C1 segment of cervical spinal cord (tissue), 14 donors: ENCODE data around the gene C1QL1.

Experiments
- DNase-seq, 14 donors: peaks; one replicate each; lab custom pipeline; 2025; lab: John Stamatoyannopoulos, UW

Gene C1QL1

DNA sequence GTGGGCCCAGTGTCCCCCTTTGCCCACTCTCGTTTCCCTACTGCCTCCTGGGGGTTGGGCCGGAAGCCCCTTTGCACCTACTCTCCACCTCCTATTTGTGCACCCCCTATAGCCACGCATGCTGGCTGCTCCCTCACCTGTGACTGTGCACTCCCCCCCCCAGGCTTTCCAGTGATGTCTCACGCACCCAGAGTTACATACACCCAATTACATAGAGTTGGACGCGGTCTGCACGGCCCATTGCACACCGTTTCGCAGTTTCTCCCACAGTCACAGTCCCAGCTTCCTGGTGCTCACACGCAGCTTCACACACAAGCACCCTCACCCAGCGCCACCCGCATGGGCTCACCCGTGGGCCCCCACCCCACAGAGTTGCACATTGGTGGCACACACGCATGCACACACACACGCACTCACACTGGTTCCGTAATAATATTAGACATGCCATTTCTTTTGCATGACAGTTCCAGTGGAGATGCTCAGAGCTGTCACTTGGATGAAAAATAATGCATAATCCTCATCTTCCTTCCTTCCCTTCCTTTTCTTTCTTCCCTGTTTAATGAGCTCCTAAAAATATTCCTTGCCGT is 21.5 kb upstream of the C1QL1 start:
- DNase-seq: no peak

DNA sequence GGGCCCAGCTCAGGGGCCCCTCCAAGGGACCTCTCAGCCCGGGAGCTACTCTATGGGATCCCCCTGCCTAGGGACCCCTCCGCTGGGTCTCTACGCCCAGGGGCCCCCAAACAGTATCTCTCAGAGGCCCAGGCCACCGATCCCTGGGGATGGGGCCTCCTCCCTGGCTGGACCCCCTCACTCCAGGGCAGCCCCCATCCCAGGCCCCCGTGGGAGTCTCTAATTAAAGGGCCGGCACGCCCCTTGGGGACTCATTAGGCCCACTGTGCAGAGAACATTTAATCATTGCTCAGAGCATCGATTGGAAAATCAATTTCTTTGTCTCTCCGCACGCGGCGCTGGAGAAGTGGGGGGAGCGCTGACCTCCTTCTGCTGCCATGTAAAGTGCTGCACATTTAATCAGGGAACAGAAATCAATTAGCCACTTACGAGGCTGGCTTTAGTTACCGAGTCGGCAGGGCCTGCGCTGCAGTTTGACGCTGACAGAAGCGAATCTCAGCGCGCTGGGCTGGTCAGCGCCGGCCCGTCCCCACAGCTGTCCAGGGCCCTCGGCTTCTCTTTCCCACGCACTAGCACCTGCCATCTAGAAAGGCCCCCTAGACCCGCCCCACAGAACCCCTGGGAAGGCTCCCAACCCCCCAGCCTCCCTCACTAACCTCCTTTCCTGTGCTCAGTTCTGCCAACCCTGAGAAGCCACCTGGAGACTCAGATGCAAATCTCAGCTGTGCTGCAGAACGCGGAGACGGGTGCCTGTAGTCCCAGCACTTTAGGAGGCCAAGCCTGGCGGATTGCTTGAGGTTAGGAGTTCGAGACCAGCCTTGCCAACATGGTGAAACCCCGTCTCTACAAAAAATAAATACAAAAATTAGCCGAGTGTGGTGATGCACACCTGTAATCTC is 20.2 kb upstream of the C1QL1 start:
- DNase-seq: no peak

DNA sequence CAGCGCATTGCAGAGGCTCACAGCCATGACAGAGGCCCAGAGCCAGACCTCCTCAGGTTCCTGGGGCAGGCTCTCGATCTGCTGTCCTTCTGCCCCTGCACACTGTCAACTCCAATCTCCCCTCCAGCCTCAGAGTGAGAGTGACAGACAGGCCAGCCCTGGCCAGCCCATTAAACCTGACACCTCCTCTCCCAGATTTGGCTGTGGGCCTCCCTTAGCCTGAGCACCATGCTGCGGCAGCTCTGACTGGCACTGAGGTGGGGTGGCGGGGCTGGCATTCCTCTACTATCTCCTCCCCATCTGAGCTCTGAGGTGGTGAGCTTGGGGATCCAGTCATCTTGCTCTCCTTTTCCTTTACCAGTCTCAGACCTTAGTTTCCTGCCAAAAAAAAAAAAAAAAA is 15.5 kb upstream of the C1QL1 start:
- DNase-seq: no peak

DNA sequence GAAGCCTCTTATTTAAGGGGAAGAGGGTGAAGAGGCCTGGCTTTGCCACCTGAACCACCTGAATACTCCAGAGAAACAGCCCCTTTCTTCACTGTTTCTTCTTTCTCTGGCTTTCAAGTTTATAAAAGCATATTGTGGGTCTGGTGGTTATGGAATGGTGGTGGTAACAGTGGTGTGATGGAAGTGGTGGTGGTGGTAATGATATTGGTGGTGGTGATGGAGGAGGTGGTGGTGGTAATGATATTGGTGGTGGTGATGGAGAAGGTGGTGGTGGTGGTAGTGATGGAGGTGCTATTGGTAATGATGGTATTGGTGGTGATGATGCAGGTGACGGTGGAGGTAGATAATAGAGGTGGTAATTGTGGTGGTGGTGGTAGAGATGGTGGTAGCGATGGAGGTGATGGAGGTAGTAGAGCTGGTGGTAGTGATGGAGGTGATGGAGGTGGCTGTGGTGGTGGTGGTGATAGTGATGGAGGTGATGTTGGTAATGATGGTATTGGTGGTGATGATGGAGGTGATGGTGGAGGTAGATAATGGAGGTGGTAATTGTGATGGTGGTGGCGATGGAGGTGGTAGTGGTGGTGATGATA is 14.1 kb upstream of the C1QL1 start:
- no peak for DNase-seq

DNA sequence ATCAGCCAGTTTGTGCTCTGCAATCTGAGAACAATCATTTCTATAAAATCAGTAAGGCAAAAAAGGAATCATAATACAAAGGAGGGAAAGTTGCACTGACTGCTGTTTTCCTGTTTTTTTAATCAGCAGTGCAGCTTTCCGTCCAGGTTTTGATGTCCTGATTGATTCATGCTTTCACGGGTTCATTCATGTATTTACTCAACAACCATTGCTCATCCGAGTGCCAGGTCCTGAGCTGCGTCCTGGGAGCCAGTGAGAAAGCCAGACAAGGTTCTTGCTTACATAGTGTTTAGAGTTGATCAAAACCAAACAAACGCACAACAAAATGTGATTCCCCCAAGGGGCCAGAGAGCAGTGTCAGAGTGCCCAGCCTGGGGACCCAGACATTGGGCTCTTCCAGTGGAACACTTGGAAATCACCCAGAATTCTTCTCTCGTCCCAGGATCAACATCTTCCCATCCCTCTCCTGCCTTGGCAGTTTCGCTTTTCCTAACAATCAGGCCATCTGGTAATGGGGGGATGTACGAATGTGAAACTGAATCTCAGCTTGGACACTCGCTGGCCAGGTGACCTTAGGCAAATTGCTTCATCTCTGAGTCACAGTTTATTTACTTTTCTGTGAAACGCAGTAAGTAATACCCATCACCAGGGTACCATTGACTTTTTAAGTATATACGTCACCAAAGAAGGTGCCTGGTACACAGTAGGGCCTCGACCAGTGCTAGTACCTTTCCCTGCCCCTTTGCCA is 13.3 kb upstream of the C1QL1 start:
- no peak for DNase-seq

DNA sequence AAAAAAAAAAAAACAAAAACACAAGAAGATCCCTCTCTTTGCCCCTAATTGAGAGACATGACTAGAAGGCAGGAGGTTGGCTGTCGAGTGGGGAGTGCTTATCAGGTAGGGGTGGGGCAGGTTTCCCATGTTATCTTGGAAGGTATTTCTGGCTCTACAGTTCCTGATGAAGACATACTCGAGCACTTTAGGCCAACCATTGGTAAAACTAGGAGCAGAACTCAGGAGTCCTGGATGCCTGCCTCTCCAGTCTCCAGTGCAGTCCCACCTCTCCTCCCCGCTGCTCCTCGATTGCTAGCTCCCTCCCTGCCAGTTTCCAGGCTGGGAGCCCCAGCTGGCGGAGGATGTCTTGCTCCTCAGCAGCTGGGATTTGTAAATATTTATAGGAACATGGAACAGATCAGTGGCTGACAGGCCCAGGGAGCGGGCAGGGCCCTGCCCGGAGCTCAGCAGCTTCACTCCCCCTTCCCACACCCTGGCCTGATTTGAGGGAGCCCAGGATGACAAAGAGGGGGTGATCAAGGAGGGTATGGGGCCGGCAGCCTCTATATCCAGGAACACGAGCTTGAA is 11.4 kb upstream of the C1QL1 start:
- DNase-seq: no peak

DNA sequence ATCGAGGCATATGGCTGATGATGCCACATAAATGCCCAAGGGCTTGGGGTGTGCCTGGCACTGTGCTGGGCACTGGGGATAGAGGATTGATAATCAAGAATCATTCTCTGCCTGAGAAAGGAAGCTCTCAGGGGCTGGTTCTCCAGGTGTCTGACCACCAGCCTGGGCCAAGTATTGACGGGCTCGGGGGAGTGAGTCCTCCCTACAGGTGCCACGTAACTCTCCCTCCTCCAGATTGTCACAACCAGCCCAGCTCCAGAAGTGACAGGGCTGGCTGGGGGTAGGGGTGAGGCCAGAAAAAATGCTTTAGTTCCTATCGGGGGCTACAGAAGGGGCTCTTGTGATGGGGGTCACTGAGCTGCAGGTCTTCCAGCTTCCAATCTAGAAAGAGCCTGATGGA is 10.7 kb upstream of the C1QL1 start:
- no peak for DNase-seq

DNA sequence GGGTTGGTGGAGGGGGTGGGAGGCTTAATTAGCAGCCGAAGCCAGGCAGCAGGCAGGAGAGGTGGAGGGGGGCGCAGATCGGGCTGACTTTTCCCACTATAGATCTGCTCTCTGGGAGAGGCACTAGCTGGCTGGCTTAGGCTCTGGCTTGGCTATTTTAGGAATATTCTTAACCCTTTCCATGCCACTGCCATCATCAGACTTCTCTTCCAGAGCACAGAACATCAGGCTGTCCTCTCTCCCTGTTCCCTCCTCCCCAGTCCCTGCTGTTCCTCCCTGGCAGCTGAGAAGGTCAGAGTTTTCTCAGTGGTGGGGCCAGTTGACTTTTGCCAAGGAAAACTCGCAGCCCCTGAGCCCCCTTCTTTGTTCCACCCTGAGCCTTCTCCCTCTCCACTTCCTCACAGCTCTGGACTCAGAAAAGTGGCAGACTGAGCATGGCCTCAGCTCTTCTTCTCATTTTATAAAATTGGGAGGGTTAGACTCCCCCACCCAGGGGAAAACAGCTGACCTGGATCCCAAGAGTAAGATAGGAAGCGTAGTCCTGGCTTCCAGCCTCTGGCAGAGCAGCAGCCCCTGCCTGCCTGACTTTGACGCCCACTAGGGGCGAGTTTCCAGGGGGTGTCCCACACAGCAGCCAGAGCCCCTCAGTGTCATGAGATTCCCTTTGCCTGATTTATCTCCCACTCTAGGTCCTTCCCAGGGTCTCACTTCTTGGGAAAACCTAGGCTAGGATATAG is 9.9 kb upstream of the C1QL1 start:
- no peak for DNase-seq

DNA sequence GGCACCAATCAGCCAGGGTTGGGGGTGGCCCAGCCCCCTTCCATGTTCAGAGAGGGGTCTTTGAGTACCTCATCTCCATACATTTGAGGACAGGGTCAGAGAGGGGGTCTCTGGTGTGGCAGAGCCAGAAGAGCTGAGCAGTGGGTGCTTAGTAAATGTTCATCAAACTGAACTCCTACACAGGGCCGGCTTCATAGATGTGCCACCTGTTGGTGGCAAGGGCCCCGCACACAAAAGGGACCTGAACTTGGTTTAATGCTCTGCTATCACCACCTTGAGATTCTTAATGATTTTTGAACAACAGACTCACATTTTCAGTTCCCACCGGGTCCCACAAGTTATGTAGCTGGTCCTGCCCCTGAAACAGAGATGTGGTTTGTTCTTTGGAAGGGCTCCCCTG is 9.0 kb upstream of the C1QL1 start:
- no peak for DNase-seq

DNA sequence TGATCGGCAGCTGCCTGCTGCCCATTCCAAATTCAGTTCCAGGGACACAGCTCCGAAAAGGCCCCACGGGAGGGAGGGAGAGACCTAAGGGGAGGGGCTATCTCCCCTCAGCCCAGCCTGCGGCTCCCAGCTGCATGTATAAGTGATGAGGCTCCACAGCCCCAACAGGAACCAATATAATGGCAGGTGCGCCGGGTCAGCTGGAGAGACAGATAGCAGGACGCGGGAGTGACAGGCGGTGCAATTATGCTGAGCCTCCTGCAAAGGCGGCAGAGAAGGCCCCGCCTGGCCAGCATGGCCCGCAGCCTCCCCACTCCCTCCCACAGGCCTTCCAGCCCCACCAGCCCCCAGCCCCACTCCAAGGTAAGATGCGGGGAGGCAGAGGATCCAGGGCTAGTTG is 8.1 kb upstream of the C1QL1 start:
- no peak for DNase-seq

DNA sequence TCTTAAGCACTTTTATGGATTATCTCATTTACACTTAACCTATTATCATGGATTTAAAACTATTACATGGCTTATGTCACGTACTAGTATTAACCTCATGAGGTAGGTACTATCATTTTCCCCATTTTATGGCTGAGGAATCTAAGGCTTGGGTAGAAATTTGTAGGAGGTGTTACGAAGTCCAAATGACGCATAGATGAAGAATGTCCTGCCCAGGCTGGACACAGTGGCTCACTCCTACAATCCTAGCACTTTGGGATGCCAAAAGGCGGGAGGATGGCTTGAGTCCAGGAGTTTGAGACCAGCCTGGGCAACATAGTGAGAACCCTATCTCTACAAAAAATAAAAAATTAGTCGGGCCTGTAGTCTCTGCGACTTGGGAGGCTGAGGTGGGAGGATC is 4.8 kb upstream of the C1QL1 start:
- DNase-seq: no peak

DNA sequence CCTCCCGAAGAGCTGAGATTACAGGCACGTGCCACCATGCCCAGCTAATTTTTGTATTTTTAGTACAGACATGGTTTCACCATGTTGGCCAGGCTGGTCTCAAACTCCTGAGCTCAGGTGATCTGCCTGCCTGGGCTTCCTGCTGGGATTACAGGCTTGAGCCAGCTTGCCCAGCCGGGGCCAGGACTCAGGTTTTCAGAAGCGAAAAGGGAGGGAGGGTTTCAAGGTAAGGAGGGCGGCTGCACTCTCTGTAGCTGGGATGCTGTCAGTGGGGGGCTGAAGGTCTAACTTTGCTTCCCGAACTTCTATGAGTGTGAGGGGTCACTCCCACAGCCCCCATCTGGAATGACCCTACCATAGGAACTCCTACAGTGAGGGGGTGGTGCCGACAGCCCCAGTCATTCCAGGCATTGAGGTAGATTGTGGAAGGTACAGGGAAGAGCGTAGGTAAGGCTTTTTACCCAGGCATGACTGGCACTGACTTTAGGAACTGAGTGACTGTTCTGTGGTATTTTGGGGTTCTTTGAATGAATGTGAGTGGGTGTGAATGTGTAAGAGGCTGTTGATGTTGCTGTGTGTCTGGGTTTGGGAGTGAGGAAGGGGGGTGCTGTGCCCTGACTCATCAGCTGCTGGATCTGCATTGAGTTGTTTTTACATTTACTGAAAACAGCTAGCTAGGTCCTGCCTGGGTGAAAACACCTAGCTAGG is 3.8 kb upstream of the C1QL1 start:
- DNase-seq: no peak

DNA sequence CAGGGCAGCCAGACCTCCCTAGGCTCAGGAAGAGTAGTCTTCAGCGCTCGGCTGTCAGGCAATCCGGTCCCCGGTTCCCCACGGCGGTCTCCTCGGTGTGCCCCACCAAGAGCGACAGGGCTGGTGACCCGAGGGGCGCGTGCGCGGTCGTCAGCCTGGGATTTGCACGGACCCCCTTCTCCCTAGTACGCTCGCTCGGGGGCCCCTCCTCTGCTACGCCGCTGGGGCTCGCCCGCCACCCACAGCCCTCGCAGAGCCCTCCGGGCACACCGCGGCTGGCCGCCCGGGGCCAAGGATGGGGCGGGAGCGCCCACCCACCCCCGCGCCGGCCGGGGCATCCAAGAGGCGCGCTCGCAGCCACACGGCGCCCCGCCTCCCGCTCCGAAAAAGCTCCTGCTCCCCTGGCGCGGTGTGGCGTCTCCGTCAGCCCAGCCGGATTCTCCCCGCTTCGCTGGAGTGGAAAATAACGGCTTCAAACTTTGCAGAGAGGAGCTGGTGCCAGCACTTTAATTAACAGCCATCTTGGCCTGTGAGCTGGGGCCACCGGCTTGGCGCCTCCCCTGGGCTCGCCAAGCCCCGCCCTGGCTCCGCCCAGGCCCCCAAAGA is 2.1 kb upstream of the C1QL1 start:
- peak in 7 of 14 donors; percentile 14 to 49 (median 28) for DNase-seq

DNA sequence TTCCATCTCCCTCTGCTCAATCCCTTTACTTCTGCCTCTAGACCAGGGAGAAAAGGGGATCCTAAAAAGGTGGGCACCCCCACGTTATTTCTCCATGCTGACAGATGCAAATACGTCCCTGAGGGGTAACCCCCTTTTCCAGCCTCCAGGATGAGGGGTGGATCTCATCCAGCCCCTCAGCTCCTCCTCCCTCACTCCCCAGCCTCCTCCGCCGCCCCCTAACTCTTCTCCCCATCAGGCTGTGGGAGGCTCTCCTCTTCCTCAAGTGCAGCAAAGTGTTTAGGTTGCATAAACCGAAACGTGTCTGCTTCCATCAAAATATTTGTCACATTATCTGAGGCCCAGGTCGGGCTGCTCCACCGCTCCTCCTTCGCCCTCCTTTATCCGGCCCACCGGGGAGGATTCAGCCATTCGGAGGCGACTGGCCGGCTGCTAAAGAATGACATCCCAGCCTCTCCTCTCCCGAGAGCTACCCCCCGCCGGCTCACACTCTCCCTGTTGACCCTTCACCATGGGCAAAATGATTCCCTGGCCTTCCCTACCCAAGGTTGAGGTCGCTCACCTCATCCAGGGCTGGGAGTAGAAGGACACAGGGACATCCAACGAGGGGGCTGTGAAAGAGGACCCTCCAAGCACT is 1.2 kb upstream of the C1QL1 start:
- no peak for DNase-seq

DNA sequence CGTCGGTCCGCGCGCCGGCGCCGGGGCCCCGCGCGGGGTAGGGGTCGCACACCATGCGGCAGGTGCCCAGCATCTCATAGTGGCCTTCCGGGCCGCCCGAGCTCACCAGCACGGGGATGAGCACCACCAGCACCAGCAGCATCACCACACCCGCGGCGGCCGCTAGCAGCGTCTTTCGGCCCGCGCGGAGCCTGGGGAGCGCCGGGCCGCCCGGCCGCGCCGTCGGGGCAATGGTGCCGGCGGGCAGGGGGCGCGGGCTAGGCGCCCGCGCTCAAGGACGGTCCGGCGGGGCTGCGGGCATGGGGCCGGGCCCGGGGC is 237 bp downstream of the C1QL1 start:
- no peak for DNase-seq

DNA sequence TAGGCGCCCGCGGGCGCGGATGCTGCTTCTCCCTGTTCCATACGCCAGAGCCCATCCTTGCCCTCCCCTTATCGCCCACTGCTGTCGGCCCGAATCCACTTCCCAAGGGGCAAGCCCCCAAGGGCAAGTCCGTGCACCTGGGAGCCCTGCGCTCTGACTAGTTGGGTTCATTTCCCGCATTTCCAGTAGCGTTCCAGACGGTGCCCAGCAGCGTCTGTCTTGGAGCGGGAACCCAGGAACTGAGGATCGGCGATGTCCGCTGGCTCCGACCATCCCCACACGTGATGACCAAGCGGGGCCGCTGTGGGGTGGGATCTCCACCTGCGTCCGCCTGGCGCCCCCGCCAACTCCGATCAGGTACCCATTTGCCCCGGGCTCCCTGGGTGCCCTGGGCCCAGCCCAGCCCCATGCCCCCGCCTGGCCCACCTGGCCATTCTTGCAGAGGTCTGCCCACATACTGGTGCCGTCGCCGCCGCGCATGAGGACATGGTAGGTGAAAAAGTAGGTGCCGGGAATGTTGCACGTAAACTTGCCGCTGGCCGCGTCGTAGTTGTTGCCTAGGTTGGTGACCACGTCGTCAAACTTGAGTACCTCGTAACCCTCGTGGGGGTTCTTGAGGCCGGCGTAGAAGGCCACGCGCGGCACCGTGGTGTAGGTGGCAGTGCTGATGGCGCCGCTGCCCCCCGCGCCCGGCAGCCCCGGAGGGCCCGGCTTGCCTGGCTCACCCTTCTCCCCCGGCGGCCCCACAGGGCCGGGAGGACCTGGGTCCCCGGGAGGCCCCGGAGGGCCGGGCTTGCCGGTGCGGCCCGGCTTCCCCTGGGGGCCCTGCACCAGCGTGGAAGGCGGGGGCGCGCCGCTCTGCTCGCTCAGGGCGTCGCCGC is 837 bp downstream of the C1QL1 start:
- DNase-seq: no peak

DNA sequence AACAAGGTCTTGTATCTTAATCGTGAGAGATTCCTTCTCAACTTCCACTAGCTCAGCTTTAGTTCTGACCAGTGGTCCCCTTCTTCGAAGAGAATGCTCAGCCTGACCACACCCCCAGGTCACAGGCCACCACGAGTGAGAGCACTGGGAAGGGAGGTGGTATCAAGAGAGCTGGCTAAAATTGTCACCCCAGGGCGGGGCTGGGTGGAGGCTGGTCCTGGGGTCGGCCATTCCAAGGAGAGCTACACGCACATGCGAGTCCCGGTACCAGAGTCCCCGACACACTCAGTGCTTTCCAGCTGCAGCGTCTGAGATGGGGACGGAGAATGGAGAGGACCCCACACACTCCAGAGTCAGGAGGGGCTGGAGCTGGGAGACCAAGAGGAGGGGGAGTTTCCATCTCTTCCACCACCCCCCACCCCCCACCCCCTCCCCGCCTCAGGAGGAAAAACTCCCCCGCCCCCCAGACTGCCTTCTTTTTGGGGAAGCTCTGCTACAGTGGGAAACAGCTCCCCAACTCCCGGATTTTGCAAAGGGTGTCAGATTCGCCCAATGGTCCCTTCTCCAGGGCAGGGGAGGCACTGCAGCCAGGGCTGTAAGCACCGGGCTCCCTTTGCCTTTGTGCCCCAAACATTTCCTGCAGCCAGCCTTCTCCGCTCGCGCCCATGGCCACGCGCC is 1.6 kb downstream of the C1QL1 start:
- DNase-seq: no peak
